AG04450 (cell line): ENCODE data around the gene MROH9. TPM values are rescaled to one million over a fixed set of nuclear protein-coding genes. Genes with fewer than 3 reads are reported as not detected.
A peak's percentile ranks its signal among the peaks of the same experiment; 100 is the strongest.

Source experiments
- CTCF ChIA-PET: fragments of 300-600, 350-600 bp; formaldehyde crosslinking; extraction: SDS; loops from one replicate; lab custom pipeline; 2022; ENCODE audit warnings: antibody characterized with exemption, inconsistent platforms; lab: Charles Lee
- POLR2A ChIA-PET: fragments of 350-600 bp; formaldehyde crosslinking; extraction: SDS; loops from one replicate; lab custom pipeline; 2021; ENCODE audit warnings: antibody characterized with exemption, inconsistent platforms; lab: Yijun Ruan, JAX
- DNase-seq: peaks from one replicate; pipeline ENCODE4 v3.0.0-alpha.2; 2011; ENCODE audit warnings: low read depth, low spot score
- H3K27ac ChIP-seq: one replicate; pipeline ENCODE4 v1.5.1; 2012; ENCODE audit warnings: low read depth, low read length, control low read depth
- H3K27me3 ChIP-seq: one replicate; pipeline ENCODE4 v1.6.0; 2012; ENCODE audit warnings: low read length; ENCODE audit not compliant: control insufficient read depth, insufficient read depth
- H3K4me3 ChIP-seq: 2 replicates; pipeline ENCODE4 v1.5.1; 2011; ENCODE audit warnings: mild to moderate bottlenecking, low read depth, low read length, control low read depth
- H3K9me3 ChIP-seq: 2 replicates; pipeline ENCODE4 v1.5.1; 2012; ENCODE audit warnings: low read length; ENCODE audit not compliant: control insufficient read depth, insufficient read depth
- polyA plus RNA-seq: library from polyadenylated mRNA; depleted of rRNA; stranded (reverse); fragments of >200 nt; gene quantifications from 2 replicates; pipeline ENCODE4 v1.2.3, GENCODE V29; 2011
- TF ChIP-seq, protein P1 (sequence below): IDR thresholded peaks from 2 replicates; pipeline ENCODE4 v1.5.1; 2011; ENCODE audit warnings: low read depth, low read length, control low read depth, inconsistent platforms

MROH9 gene
- polyA plus RNA-seq, 1 experiment = not detected

DNA sequence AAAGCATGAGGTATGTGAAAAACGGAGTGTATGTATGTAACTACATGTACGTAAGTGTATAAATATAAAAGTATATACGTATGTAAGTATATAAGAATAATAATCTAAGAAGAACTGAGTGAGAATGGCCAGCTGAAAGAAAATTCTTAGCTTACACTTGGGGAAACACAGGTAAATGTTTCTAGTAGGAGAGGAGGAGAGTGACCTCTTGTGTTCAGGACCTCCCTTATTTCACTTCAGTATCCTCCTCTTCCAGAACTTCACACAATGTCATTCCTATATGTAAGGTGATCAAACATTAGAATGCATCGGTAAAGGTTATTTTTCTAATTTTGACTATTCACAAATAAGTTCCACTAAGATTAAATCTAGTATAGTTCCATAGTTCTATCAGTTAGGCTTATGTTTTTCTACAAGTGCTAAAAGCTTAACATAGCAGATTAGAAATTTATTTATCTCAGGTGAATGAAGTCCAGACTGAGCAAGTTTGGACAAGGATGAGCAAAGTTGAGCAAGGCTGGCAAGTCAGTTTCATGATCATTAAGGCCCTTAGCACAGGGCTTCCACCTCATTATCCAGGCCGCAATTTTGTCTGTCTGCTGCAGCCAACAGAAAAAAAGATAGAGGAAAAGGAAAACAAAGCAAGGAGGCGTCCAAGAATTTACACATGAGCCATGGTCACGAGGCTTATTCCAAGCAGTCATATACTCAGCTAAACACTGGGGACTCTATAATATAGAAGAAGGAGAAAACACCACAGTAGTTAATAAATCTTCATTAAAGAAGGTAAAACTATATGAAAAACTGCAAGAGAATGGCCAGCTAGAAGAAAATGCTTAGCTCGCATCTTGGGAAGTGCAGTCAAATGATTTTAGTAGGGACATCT lies 7.1 kb upstream of the MROH9 start:
- TF ChIP-seq, protein P1, sequence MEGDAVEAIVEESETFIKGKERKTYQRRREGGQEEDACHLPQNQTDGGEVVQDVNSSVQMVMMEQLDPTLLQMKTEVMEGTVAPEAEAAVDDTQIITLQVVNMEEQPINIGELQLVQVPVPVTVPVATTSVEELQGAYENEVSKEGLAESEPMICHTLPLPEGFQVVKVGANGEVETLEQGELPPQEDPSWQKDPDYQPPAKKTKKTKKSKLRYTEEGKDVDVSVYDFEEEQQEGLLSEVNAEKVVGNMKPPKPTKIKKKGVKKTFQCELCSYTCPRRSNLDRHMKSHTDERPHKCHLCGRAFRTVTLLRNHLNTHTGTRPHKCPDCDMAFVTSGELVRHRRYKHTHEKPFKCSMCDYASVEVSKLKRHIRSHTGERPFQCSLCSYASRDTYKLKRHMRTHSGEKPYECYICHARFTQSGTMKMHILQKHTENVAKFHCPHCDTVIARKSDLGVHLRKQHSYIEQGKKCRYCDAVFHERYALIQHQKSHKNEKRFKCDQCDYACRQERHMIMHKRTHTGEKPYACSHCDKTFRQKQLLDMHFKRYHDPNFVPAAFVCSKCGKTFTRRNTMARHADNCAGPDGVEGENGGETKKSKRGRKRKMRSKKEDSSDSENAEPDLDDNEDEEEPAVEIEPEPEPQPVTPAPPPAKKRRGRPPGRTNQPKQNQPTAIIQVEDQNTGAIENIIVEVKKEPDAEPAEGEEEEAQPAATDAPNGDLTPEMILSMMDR = no peak
- ChIA-PET POLR2A (no interaction called here), CTCF (interaction anchor here (0.6 to 1.8 kb wide), 5 partner anchors 39 to 1038 kb away, joined by 3 to 6 read pairs (median 4); no protein-coding TSS in a partner anchor)
- Histone ChIP-seq H3K9me3 (no peaks in the 10 kb centered on the region), H3K27ac (no peak overlapping the region), H3K27me3 (no peaks in the 10 kb centered on the region), H3K4me3 (no peak overlapping the region)
- DNase-seq = no peak

DNA sequence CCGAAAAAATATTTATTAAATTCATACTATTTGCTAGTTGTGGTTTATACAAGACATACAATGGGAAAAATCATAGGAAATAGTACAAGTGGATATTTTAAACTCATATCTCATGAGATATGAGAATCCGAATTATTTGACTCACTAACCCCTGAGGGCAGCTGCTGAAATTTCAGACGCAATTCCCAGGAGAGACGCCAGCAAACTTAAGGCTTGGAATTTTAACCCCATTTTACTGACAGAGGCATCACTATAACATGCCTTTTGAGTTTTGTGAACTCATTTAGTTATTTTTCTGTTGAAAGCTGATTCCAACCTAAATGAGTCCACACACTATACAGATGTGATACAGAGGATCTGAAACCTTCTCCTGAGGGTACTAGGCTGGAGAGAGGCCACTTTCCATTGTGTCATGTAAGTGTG lies 5.9 kb upstream of the MROH9 start:
- no peaks in the 10 kb centered on the region for H3K9me3 ChIP-seq
- ChIA-PET POLR2A (no interaction called here), CTCF (interaction anchor here (0.6 to 2.2 kb wide), 35 partner anchors 8 to 1011 kb away, joined by 3 to 20 read pairs (median 5); partner anchors contain the start of gene GORAB)
- no peak overlapping the region for H3K27ac ChIP-seq
- no peak overlapping the region for H3K4me3 ChIP-seq
- H3K27me3 ChIP-seq = no peaks in the 10 kb centered on the region
- DNase-seq = no peak
- TF ChIP-seq, protein P1 = no peak

- ChIA-PET POLR2A (no interaction called here), CTCF (interaction anchor here (0.6 to 2.2 kb wide), 46 partner anchors 9 to 1012 kb away, joined by 3 to 20 read pairs (median 4); partner anchors contain the start of gene GORAB)
- H3K9me3 ChIP-seq = no peaks in the 10 kb centered on the region
- H3K4me3 ChIP-seq = no peak overlapping the region
- TF ChIP-seq, protein P1 = peak; percentile 75
- peak; percentile 33 for DNase-seq
- H3K27me3 ChIP-seq = no peaks in the 10 kb centered on the region
- H3K27ac ChIP-seq = no peak overlapping the region
Measured at GRCh38 chr1:170929835-170930554, 5.3 kb upstream of the MROH9 start.

DNA sequence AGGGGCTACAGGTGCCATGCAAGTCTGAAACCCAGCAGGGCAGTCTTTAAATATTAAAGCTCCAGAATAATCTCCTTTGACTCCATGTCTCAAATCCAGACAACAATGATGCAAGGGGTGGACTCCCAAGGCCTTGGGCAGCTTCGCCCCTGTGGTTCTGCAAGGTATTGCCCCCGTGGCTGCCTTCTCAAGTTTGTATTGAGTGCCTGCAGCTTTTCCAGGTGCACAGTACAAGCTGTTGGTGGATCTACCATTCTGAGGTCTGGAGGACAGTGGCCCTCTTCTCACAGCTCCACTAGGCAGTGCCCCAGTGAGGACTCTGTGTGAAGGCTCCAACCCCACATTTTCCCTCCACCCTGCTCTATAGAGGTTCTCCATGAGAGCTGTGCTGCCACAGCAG lies 3.7 kb upstream of the MROH9 start:
- POLR2A ChIA-PET = no interaction called here
- H3K27me3 ChIP-seq = no peaks in the 10 kb centered on the region
- no peak for DNase-seq

More for the DNA sequence above, 3.7 kb upstream of the MROH9 start:
- TF ChIP-seq, protein P1 = no peak
- Histone ChIP-seq H3K4me3 (no peak overlapping the region), H3K27ac (no peak overlapping the region), H3K9me3 (no peaks in the 10 kb centered on the region)
- CTCF ChIA-PET = no interaction called here
